Hematopoietic multipotent progenitor cell treated with erythropoietin and hydrocortisone succinate and interleukin-3 and kit ligand, for 6 days (in vitro differentiated cells): ENCODE measurements around the gene C1R.

Experiments
- DNase-seq: peaks from one replicate; pipeline ENCODE4 v3.0.0-alpha.2; 2015

Gene C1R

DNA sequence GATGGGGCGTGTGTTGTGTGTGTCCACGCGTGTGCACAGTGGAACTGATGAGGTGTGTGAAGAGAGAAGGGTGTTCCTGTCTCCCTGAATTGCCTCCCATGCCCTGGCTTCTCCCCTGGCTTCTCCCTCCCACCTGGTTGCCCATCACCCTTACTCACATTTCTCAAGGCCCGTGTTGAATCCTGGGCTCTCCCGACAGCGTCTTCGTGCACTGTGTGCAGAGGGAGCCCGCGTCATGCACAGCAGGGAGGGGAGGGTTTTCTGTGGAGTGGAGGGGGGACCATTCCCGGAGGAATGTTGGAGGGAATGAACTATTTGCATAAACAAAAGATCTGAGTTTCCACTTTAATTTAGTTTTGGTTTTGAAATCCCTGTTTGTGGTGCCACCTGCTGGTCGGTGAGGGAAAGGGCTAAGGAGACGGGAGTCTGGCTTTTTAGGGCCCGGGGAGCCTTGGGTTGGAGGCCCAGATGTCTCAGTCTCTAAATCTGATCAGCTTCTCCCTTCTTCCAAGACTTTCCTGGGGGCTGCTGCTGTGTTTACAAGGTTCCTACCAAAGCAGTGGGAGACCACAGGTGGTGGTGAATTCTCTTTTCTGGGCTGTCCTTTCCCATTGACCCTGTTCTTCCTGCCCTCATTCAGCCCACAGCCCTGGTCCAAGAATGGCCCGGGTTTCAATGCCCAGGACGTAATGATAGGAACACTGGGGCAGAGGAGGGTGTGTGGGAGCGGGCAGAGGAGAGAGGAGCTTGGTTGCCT, at the start of gene C1R:
Gene C1R, minus strand, starts transcription at position 217 of the 757 bp plus-strand sequence. Its CDS starts 57 bp downstream, at position 160.
- peak; percentile 78 for DNase-seq

DNA sequence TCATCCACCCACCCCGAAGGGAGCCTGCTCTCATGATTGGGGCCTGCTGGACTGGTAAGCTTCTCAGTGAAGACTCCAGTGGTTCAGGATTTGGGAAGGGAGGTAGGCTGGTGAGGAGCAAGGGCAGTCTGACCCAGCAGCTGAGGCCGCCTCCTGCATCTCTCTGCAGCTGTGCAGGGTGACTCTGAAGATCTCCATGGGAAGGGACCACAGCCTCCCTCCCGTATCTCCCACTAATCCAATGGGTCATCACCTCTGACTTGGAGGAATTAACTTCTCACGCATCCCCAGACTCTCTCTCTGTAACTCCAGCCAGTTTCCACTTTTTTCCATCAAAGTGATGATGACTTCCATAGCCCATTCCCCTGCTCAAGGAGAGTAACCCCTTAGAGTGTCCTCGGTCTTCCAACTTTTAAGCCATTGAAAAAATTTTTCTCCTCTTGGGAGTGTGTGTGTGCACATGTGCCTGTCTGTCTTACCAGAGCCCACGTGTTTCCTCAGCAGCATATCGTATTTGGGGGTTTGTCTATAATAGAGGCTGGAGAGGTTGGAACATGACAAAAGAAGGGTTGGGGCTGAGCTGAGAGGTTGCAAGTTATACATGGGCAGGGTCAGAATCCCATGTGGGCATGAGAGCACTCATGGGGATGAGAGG, 49.2 kb upstream of the C1R start:
- no peak for DNase-seq

DNA sequence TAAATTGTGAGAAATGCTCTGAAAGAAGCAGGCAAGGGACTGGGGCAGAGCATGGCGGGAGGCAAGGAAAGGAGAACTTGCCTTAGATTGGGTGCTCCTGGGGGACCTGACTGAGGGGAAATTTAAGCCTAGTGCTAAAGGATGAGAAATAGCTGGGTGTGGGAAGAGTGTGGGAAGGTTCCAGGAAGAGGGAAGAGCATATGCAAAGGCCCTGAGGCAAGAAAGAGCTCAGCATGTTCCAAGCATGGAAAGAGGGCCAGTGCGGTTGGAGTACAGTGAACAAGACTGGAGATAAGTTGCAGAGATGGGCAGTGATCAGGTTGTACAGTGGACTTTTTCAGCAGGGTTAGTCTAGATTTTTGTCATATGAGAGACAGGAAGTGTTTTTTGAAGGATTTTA, 47.0 kb upstream of the C1R start:
- no peak for DNase-seq

- no peak for DNase-seq
These were observed 45.7 kb upstream of the C1R start for GRCh38 chr12:7137908-7138307.

DNA sequence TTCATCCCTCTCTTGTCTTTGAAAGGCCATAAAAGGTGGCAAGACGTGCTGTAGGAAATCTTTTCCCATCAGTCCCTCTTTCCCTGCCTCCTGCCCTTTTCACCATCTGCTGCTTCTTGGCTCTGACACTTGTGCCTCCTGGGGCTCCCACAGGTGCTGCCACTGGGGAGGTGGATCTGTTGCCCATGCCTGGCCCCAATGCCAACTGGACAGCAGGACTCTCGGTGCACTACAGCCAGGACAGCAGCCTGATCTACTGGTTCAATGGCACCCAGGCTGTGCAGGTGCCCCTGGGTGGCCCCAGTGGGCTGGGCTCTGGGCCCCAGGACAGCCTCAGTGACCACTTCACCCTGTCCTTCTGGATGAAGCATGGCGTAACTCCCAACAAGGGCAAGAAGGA, 44.4 kb upstream of the C1R start:
- no peak for DNase-seq

- no peak for DNase-seq
These were observed 43.8 kb upstream of the C1R start for GRCh38 chr12:7136071-7136470.

DNA sequence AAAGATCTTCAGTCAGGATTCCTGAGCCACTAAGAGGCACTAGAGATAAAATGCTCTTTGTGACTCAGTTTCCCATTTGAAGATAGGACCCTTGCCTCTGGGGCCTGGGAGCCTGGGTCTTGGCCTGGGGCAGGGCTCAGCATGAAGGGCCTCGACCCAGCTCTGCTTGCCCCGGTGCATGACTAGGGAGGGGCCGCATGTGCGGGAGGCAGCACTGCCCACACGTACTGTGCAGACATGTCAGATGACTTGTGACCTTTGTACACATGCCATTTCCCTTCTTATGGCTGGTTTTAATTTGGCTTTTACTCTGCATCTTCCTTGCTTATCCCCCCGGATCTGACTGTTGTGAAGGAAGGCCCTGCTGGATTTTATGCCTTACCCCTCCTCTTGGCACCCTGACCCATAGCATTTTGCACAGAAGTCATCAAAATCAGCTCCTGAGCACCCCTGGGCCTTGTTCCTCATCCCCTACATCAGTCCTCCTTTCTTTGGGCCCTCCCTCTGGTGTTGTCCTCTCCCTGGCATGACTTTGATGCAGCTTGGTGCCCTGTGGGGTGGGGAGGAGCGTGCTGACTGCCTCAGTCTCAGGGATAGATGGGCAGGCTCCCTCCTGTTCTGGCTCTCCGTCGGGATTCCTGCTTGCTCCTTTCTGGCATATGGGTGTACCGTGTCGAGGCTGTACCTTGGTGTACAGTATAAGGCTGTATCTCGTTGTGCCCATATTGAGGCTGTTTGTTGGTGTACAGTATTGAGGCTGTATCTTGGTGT, 42.3 kb upstream of the C1R start:
- no peak for DNase-seq

GRCh38 chr12:7131502-7131866, 39.2 kb upstream of the C1R start:
- DNase-seq = peak; percentile 64

GRCh38 chr12:7130701-7131501, 38.7 kb upstream of the C1R start:
- DNase-seq = peak; percentile 68

DNA sequence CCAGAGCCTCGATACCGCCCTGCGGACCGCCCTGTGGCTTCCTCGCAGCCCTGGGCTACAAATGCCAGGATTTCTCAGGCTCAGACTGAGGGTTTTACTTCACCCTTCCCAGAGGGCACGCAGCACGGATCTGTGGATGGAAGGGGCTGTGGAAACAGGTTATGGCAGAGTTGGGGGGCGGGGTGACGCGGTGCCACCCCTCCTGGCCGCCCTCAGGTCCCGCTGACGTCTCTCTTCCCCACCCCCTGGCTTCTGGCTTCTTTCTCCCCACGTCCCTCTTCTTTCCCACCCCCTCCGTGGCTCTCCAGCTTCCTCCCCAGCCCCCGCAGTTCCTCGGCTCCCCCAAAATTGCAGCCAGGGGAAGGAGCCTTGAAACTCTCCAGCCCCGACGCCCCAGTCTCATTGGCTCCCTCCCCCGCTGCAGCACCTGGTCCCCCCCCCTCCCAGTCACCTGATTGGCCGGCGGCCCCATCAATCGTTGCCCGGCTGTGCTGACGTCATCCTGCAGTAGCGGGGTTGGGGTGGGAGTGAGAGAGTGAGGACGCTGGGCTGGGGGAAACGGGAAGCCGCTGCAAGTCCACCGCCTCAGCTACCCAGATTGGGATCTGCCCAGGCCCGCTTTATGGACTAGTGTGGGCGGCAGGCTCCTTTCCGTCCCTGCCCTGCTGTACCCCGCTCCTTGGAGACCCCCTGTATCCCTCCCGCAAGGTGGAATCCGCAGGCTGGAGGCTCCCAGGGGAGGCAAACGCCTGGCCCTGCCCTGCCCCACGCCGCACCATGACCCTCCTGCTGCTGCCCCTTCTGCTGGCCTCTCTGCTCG, 37.8 kb upstream of the C1R start, which contains the start of gene CLSTN3:
Gene CLSTN3, plus strand, starts transcription at position 500 of the 820 bp plus-strand sequence. Its CDS starts 278 bp downstream, at position 778.
- DNase-seq = peak; percentile 80

DNA sequence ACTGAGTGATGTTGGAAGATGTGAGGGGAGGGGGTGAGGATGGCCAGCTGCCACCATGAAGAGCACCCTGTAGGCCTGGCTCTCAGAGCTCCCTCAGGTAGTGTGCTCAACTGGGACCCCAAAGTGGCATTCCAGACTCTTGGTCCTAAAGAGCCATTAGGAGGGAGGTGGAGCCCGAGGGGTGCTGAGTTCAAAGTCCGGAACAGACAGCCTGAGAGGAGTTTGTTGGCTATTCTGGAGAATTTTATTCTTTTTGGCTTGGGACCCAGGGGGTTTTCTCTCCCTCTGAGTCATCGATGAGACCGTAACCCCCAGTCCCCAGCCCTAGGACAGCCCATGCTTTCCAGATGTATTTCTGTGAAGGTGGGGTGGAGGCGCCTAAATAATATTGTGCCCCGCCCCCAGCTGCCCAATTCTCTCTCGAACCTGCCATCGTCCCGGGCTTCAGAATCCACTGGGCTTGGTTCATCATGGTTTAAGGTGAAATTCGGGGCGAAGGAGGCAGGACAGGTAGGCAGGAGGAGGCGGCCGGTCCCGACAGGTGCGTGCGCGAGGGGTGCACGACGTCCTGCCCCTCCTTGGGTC, 37.1 kb upstream of the C1R start:
- DNase-seq = no peak

GRCh38 chr12:7128681-7129286, 36.5 kb upstream of the C1R start, which contains the start of gene RBP5:
Gene RBP5, minus strand, starts transcription at chr12:7128889. Its CDS starts 114 bp downstream, at chr12:7128775.
- no peak for DNase-seq

GRCh38 chr12:7127916-7128626, 35.8 kb upstream of the C1R start:
- DNase-seq = no peak

GRCh38 chr12:7125632-7126227, 33.5 kb upstream of the C1R start:
- no peak for DNase-seq

- no peak for DNase-seq
These were observed 31.7 kb upstream of the C1R start for GRCh38 chr12:7123806-7124522.

GRCh38 chr12:7122811-7123769, 30.8 kb upstream of the C1R start:
- DNase-seq = peak; percentile 65

DNA sequence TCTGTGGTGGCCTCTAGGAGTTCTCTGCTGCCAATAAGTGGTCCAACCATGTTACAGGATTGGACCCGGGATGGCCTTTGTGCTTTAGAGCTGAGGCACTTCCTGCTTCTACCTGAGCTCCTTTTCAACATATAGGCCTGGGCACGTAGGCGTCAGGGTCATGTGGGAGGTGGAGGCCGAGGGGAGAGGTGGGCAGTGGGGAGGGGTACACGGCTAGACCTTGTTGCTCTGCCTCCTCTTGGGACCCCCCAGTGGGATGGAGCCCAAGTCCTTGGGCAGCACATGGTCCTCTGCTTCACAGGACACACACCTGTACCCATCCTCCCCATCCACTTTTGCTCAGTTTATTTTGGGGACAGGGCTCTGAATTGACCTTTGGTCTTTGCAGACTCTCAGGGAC, 29.1 kb upstream of the C1R start:
- no peak for DNase-seq

DNA sequence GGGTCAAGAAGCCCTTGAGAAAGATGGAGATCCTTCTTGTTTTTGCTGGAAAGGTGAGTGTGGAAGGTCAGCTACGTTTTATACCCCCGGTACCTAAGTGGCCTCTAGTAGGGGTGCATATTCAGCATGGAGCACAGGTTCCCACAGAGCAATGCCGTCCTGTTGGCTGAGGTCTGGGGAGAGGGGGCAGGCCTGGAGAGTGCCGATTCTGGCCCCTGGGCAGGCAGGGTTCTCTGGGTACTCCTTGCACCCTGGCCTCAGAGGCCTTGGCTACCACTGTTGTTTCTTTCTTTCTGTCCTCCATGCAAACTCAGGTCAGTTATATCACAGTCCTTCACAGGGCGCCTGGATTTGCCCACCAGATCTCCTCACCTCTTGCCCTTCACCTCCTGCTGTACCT, 27.9 kb upstream of the C1R start:
- DNase-seq = no peak
